Fibroblast of skin of right biceps (primary cell): Measurements from ENCODE around the gene PRL.

Experiments used
- DNase-seq: peaks from one replicate; pipeline ENCODE4 v3.0.0-alpha.2; 2013

Gene PRL

GRCh38 chr6:22296936-22297335 lies at the start of gene PRL:
TSS of gene PRL (minus strand) at chr6:22297036. CDS start at chr6:22296982, 54 bp downstream.
- no peak for DNase-seq

- DNase-seq: no peak
Observed at GRCh38 chr6:22343864-22344263, 47.0 kb upstream of the PRL start.

GRCh38 chr6:22334778-22335177 lies 37.9 kb upstream of the PRL start:
- DNase-seq: no peak

GRCh38 chr6:22333802-22334201 lies 37.0 kb upstream of the PRL start:
- peak; percentile 87 for DNase-seq

- DNase-seq: peak; percentile 61
Observed at GRCh38 chr6:22332711-22333110, 35.9 kb upstream of the PRL start.

GRCh38 chr6:22332216-22332615 lies 35.4 kb upstream of the PRL start:
- no peak for DNase-seq

GRCh38 chr6:22330941-22331340 lies 34.1 kb upstream of the PRL start:
- DNase-seq: no peak

GRCh38 chr6:22328474-22328873 lies 31.6 kb upstream of the PRL start:
- DNase-seq: peak; percentile 79

GRCh38 chr6:22327881-22328280 lies 31.0 kb upstream of the PRL start:
- DNase-seq: peak; percentile 52

GRCh38 chr6:22326500-22326899 lies 29.7 kb upstream of the PRL start:
- DNase-seq: no peak

GRCh38 chr6:22325481-22325880 lies 28.6 kb upstream of the PRL start:
- peak; percentile 32 for DNase-seq

GRCh38 chr6:22323848-22324247 lies 27.0 kb upstream of the PRL start:
- DNase-seq: no peak

GRCh38 chr6:22322103-22323030 lies 25.5 kb upstream of the PRL start:
- no peak for DNase-seq

GRCh38 chr6:22320750-22321149 lies 23.9 kb upstream of the PRL start:
- DNase-seq: peak; percentile 94

GRCh38 chr6:22318404-22318803 lies 21.6 kb upstream of the PRL start:
- DNase-seq: no peak

GRCh38 chr6:22313796-22314195 lies 17.0 kb upstream of the PRL start:
- no peak for DNase-seq

GRCh38 chr6:22308939-22309338 lies 12.1 kb upstream of the PRL start:
- no peak for DNase-seq

- DNase-seq: no peak
Observed at GRCh38 chr6:22306741-22307466, 10.1 kb upstream of the PRL start.

GRCh38 chr6:22302838-22303237 lies 6.0 kb upstream of the PRL start:
- DNase-seq: no peak

- no peak for DNase-seq
Observed at GRCh38 chr6:22300273-22300998, 3.6 kb upstream of the PRL start.

GRCh38 chr6:22298475-22298890 lies 1.6 kb upstream of the PRL start:
- peak; percentile 73 for DNase-seq

GRCh38 chr6:22296067-22296466 lies 769 bp downstream of the PRL start:
- DNase-seq: no peak

GRCh38 chr6:22295145-22295544 lies 1.7 kb downstream of the PRL start:
- DNase-seq: no peak
